Heart right ventricle (tissue), 16 donors: ENCODE results near the gene NF1. TPM values are rescaled to one million over a fixed set of nuclear protein-coding genes. Genes with fewer than 3 reads are reported as not detected.
A peak's percentile ranks its signal among the peaks of the same experiment; 100 is the strongest.

Experiments
- ATAC-seq, 8 donors: fragments of 200-7000 bp; cut with Tn5 transposase; one replicate each; pipeline ENCODE4 v1.9.1; 2020; ENCODE audit warnings: mild to moderate bottlenecking in 8 of 8, moderate library complexity in 8 of 8, moderate number of reproducible peaks in 1 of 8
- DNase-seq, 2 donors: peaks; one replicate each; pipeline ENCODE4 v3.0.0-alpha.2; 2020
- H3K27ac ChIP-seq, 10 donors: fragments of 200-600 bp; sonication (generic) in 2 of 10; one replicate each; pipeline versions ENCODE4 v1.5.0 to v1.8.0; 2020 to 2022; ENCODE audit warnings: mild to moderate bottlenecking in 3 of 10
- H3K27me3 ChIP-seq, 7 donors: fragments of 200-600 bp; one replicate each; pipeline ENCODE4 v1.8.0; 2021 to 2022; ENCODE audit warnings: mild to moderate bottlenecking in 2 of 7
- H3K36me3 ChIP-seq, 9 donors: fragments of 200-600 bp; sonication (generic) in 1 of 9; one replicate each; pipeline versions ENCODE4 v1.5.0 to v1.8.0; 2020 to 2022; ENCODE audit warnings: mild to moderate bottlenecking in 2 of 9
- H3K4me1 ChIP-seq, 9 donors: fragments of 200-600 bp; sonication (generic) in 1 of 9; one replicate each; pipeline versions ENCODE4 v1.5.0 to v1.8.0; 2020 to 2022; ENCODE audit warnings: mild to moderate bottlenecking in 4 of 9
- H3K4me3 ChIP-seq, 10 donors: fragments of 200-600 bp; sonication (generic) in 2 of 10; one replicate each; pipeline versions ENCODE4 v1.5.0 to v1.8.0; 2020 to 2022; ENCODE audit warnings: mild to moderate bottlenecking in 7 of 10, moderate library complexity in 2 of 10
- H3K9me3 ChIP-seq, 11 donors: fragments of 200-600 bp in 10 of 11; sonication (generic) in 2 of 11; one replicate each; pipeline versions ENCODE4 v1.5.0 to v1.8.0; 2013 to 2022; ENCODE audit warnings: mild to moderate bottlenecking in 2 of 11, control low read depth in 1 of 11, moderate library complexity in 1 of 11
- WGBS, 2 donors: extraction: QIAGEN DNeasy Blood & Tissue Kit; methylation state at CpG; one replicate each; pipeline ENCODE4 v1.1.7; 2013; ENCODE audit warnings: inconsistent platforms in 1 of 2; 5-methylcytosine and 5-hydroxymethylcytosine counted together
- intact Hi-C, 10 donors: fragments of 100-400 bp; cut with DNase I; formaldehyde crosslinking; loops; one replicate each; pipeline versions ENCODE4 v1.11.1 to v1.14.2; 2022
- microRNA-seq, 2 donors: library from miRNA; unstranded; fragments of <30 nt; microRNA quantifications; one replicate each; pipeline ENCODE4 v1.2.0, GENCODE V29; 2021
- polyA plus RNA-seq, 2 donors: library from polyadenylated mRNA; stranded (reverse); fragments of 200-250 nt; gene quantifications; one replicate each; pipeline ENCODE4 v1.2.3, GENCODE V29; 2013
- total RNA-seq, 10 donors: library from RNA; stranded (reverse); fragmentation: NEBNext Ultra II Directional in 3 of 10; extraction: Animal tissue kit (Norgen Biotek cat#: 25700) in 3 of 10; gene quantifications; one replicate each; pipeline versions ENCODE4 v1.2.1 to v1.2.4, GENCODE V29; 2021 to 2023
- TF ChIP-seq, protein P1 (sequence below), 9 donors: fragments of 200-600 bp; sonication (generic) in 2 of 9; IDR thresholded peaks; one replicate each; pipeline versions ENCODE4 v1.5.0 to v1.8.0; 2021 to 2022; ENCODE audit warnings: antibody characterized with exemption in 9 of 9, mild to moderate bottlenecking in 5 of 9, moderate library complexity in 1 of 9
- donor health status: Arrhythmogenic right ventricular cardiomyopathy.
- donor health status: ischemic (EF 13 %, LVEDD 7.1; RV severe dilation, severe dysfunction).
- donor health status: healthy with polysubstance abuse.
- donor health status: DM: no; HTN: yes; CAD: no.
- donor health status: DM: no; HTN: no; CAD: no.
- donor health status: ischemic (EF 25% LVEDD 6.9; RV normal size, moderate dysfunction).
- donor health status: ischemic (EF 25% LVEDD 5.7; RV mildly dilated, moderate dysfunction).
- donor health status: healthy.
- donor health status: DM: yes; HTN: yes; CAD: no.
- donor health status: Ischemic cardiomyopathy.
- donor health status: ischemic (EF 35%, LVEDD 5.7; RV mildly dilated, moderate dysfunction).
- donor health status: nonischemic (EF 11% LVEDD 7.7; RV severe dilation, severe dysfunction).
- donor health status: DM: yes; HTN: yes; CAD: no.
- donor health status: PGD.
- donor health status: ischemic (EF 29% LVEDD 5.4; RV normal size, mild dysfunction).
- donor health status: nonischemic (EF 23%, LVEDD 6.1; RV moderate dilation, normal function).

NF1 gene
- total and polyA plus RNA-seq, 12 donors = 4.2 to 71.0 (median 54.6) TPM

DNA sequence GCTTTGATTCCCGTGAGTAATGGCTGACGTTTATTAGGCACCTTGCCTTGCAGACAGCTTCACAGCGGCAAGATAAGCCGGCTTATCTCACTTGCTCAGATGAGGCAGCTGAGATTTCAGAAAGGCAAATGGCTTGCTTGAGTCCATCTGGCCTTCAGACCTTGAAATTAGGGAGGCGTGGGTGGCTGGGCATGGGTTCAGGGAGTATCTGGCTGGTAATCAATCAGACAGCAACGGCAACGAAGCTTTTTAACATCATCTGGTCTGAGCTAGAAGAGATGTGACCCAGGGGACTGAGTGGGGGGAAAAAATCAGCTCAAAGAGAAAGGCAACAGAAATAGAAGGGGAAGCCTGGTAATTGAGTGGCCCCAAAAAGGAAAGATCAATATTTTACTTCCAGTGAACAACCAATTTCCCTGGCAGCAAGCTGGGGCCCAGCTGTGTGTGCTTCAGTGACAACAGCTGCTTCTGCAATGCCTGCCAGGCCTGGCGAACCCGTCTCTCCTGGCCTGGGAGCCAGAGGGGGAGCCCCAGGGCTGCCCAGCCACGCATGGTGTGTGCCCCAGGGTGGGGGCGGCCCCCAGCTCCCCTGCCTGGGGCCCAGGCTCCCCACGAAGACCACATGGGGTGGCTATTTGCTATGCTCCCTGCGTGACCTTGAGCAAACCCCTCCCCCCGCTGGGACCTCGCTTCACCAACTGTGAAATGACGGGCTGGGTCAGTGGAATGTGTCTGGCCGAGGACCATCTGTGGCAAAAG, 330.7 kb downstream of the NF1 start:
- intact Hi-C loops = no loop called here
- peaks cover 0 to 26% (median 9%) of the 10 kb centered on the region in 7 donors for H3K27me3 ChIP-seq
- WGBS, 2 donors = 20 to 24% methylated on average over 17 of the region's 17 CpGs

More for the DNA sequence above, 330.7 kb downstream of the NF1 start:
- H3K4me3 ChIP-seq = no peak overlapping the region
- TF ChIP-seq, protein P1, sequence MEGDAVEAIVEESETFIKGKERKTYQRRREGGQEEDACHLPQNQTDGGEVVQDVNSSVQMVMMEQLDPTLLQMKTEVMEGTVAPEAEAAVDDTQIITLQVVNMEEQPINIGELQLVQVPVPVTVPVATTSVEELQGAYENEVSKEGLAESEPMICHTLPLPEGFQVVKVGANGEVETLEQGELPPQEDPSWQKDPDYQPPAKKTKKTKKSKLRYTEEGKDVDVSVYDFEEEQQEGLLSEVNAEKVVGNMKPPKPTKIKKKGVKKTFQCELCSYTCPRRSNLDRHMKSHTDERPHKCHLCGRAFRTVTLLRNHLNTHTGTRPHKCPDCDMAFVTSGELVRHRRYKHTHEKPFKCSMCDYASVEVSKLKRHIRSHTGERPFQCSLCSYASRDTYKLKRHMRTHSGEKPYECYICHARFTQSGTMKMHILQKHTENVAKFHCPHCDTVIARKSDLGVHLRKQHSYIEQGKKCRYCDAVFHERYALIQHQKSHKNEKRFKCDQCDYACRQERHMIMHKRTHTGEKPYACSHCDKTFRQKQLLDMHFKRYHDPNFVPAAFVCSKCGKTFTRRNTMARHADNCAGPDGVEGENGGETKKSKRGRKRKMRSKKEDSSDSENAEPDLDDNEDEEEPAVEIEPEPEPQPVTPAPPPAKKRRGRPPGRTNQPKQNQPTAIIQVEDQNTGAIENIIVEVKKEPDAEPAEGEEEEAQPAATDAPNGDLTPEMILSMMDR (IDR thresholded peaks at IDR 0.05) = no peak
- peaks cover 0 to 24% (median 0%) of the 10 kb centered on the region in 11 donors for H3K9me3 ChIP-seq
- peak; percentile 41 to 75 (median 50) for ATAC-seq
- H3K4me1 ChIP-seq = peaks cover 2 to 18% (median 10%) of the 10 kb centered on the region in 9 donors
- H3K36me3 ChIP-seq = no peaks in the 10 kb centered on the region
- DNase-seq = peak; percentile 34 to 42
- H3K27ac ChIP-seq = peak overlapping the region in 6 of 10 donors; percentile 9 to 36 (median 21)

Small RNA genes within 50 kb of the gene (microRNA-seq; reads per million reads assigned to microRNA genes)
- 1.0 to 1.2 reads per million in 2 donors for gene MIR4733

Other genes with a start within 250 kb of the NF1 start
- gene TEFM, start 188.7 kb upstream of the NF1 start, total RNA-seq = 10 to 100 TPM in 9 of 10 donors, 1 to 10 TPM in 1; 9.3 to 15.5 (median 13.8) TPM
- 10 to 100 TPM in 1 of 2 donors, 1 to 10 TPM in 1; 7.8 to 12.7 TPM for gene TEFM, start 188.7 kb upstream of the NF1 start, polyA plus RNA-seq
- gene ADAP2, start 173.0 kb upstream of the NF1 start, total RNA-seq = 10 to 100 TPM in 2 of 10 donors, 1 to 10 TPM in 8; 1.2 to 17.9 (median 4.0) TPM
- 1 to 10 TPM; 3.4 to 4.3 TPM for gene ADAP2, start 173.0 kb upstream of the NF1 start, polyA plus RNA-seq
- gene RNF135, start 123.9 kb upstream of the NF1 start, total RNA-seq = 1 to 10 TPM; 2.3 to 7.5 (median 4.5) TPM
- 1 to 10 TPM; 5.0 to 8.3 TPM for gene RNF135, start 123.9 kb upstream of the NF1 start, polyA plus RNA-seq
- under 1 TPM in 3 of 10 donors, not detected in 7; 0.36 to 0.77 (median 0.75) TPM for gene OMG, start 202.3 kb downstream of the NF1 start, total RNA-seq
- under 1 TPM; 0.07 to 0.22 TPM for gene OMG, start 202.3 kb downstream of the NF1 start, polyA plus RNA-seq
- gene EVI2B, start 219.1 kb downstream of the NF1 start, total RNA-seq = 10 to 100 TPM in 1 of 10 donors, 1 to 10 TPM in 8, under 1 TPM in 1; 0.77 to 14.2 (median 1.5) TPM
- 1 to 10 TPM; 1.8 to 2.2 TPM for gene EVI2B, start 219.1 kb downstream of the NF1 start, polyA plus RNA-seq
- gene EVI2A, start 226.6 kb downstream of the NF1 start, total RNA-seq = 1 to 10 TPM in 7 of 10 donors, under 1 TPM in 3; 0.50 to 9.0 (median 1.3) TPM
- gene EVI2A, start 226.6 kb downstream of the NF1 start, polyA plus RNA-seq = 1 to 10 TPM; 2.0 to 2.3 TPM